H7 (cell line): Measurements from ENCODE around the gene ZNF793. TPM values are rescaled to one million over a fixed set of nuclear protein-coding genes. Genes with fewer than 3 reads are reported as not detected.

ENCODE experiments used
- DNase-seq: peaks from one replicate; pipeline ENCODE4 v3.0.0; 2012
- H3K27me3 ChIP-seq: 2 replicates; pipeline ENCODE4 v1.6.0; 2011; ENCODE audit warnings: mild to moderate bottlenecking, low read length; ENCODE audit not compliant: control insufficient read depth, insufficient read depth
- H3K36me3 ChIP-seq: replicated peaks from 2 replicates; pipeline ENCODE4 v1.5.1; 2011; ENCODE audit warnings: low read length; ENCODE audit not compliant: control insufficient read depth, insufficient read depth
- H3K4me3 ChIP-seq: 2 replicates; pipeline ENCODE4 v1.5.1; 2011; ENCODE audit warnings: low read depth, mild to moderate bottlenecking, control low read depth, low read length, moderate library complexity; ENCODE audit not compliant: insufficient read depth
- total RNA-seq: library from RNA; depleted of rRNA; stranded (reverse); fragments of >200 nt; shearing (Covaris generic); gene quantifications from 2 replicates; pipeline ENCODE4 v1.2.3, GENCODE V29; 2014; rRNA removed

Gene ZNF793
- 2.1 and 5.7 TPM in 2 replicates for total RNA-seq

- Histone ChIP-seq H3K27me3 (no peaks in the 10 kb centered on the region), H3K36me3 (no peaks in the 10 kb centered on the region; the same call in 1 of the 2 replicates), H3K4me3 (peak within 1 kb of the TSS; percentile 82)
- DNase-seq = peak; percentile 79
Measured at GRCh38 chr19:37506387-37507166, at the start of gene ZNF793. TSS of gene ZNF793 (plus strand) at chr19:37506939. CDS start at chr19:37523440, 16,501 bp downstream.

DNA sequence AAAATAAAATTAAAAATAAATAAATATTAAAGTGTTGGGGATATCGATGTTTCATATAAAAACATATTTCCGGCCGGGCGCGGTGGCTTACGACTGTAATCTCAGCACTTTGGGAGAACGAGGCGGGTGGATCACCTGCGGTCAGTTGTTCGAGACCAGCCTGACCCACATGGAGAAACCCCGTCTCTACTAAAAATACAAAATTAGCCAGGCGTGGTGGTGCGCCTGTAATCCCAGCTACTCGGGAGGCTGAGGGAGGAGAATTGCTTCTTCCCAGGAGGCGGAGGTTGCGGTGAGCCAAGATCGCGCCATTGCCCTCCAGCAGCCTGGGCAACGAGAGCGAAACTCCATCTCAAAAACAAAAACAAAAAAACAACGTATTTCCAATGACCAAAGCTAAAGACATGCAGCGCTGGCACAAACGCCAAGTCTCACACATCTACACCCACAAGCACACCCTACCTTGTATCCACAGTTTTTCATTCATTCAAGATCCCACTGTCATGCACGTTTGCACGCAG, 40.4 kb upstream of the ZNF793 start:
- Histone ChIP-seq H3K36me3 (no peaks in the 10 kb centered on the region; the same call in none of the 2 replicates), H3K4me3 (peak overlapping the region; percentile 85), H3K27me3 (no peaks in the 10 kb centered on the region)
- DNase-seq = no peak

GRCh38 chr19:37466798-37467607, 39.7 kb upstream of the ZNF793 start, which contains the start of gene ZNF569:
TSS of gene ZNF569 (minus strand) at chr19:37467444. CDS start at chr19:37444921, 22,523 bp downstream.
- H3K4me3 ChIP-seq = peak within 1 kb of the TSS; percentile 85
- H3K27me3 ChIP-seq = no peaks in the 10 kb centered on the region
- no peaks in the 10 kb centered on the region; the same call in none of the 2 replicates for H3K36me3 ChIP-seq
- DNase-seq = peak; percentile 88

- Histone ChIP-seq H3K4me3 (peak overlapping the region; percentile 85), H3K27me3 (no peaks in the 10 kb centered on the region)
- DNase-seq = no peak
Measured at GRCh38 chr19:37467608-37468090, 39.1 kb upstream of the ZNF793 start.

DNA sequence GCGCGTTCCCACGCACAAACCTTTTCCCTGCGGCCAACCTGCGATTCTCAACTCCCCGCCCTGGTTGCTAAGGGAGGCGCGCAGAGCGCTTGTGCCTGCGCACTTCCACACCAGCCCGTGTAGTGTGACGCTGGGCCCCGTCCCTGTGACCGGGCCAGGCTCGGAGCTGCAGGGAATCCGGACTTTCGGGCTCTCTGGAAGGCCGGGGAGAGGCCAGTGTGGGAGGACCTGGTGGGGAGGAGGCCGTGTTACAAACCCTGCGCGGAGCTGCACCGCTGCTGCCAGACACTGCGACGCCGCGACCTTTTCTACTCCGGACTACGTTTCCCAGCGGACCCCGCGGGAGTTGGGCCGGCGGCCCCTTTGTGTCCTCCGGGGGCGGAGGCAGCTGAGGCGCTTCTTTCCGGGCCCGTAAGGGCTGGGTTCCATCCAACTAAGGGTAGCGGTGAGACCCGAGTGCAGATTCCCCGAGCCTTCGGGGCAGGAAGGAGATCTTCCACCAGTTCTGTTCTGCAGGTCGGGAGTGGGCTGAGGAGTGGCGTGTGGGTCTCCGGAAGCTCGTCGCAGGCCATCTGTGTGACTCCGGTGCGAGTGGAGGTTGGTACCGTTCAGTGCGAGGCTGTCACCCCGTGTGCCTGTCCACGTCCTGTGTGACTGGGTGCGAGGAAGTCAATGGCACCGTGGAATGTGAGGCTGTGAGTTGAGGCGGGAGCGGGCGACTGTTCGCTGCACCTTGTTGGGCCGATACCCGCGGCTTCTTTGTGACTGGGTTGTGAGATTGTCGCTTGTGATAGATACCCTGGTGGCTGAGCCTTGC, 37.6 kb upstream of the ZNF793 start, which contains the start of gene ZNF570:
ZNF570 (plus strand) TSS at position 396 of the 817 bp plus-strand sequence. CDS start 999 bp downstream, outside the sequence.
- DNase-seq = peak; percentile 88
- peak within 1 kb of the TSS; percentile 77 for H3K4me3 ChIP-seq
- no peaks in the 10 kb centered on the region for H3K27me3 ChIP-seq
- no peaks in the 10 kb centered on the region; the same call in none of the 2 replicates for H3K36me3 ChIP-seq

More at GRCh38 chr19:37467608-37468090, 39.1 kb upstream of the ZNF793 start:
- no peaks in the 10 kb centered on the region; the same call in none of the 2 replicates for H3K36me3 ChIP-seq

GRCh38 chr19:37470216-37470615, 36.5 kb upstream of the ZNF793 start:
- DNase-seq = no peak
- Histone ChIP-seq H3K36me3 (no peaks in the 10 kb centered on the region), H3K27me3 (no peaks in the 10 kb centered on the region), H3K4me3 (no peak overlapping the region)

- DNase-seq = no peak
- H3K27me3 ChIP-seq = no peaks in the 10 kb centered on the region
Measured at GRCh38 chr19:37472165-37472564, 34.6 kb upstream of the ZNF793 start.

DNA sequence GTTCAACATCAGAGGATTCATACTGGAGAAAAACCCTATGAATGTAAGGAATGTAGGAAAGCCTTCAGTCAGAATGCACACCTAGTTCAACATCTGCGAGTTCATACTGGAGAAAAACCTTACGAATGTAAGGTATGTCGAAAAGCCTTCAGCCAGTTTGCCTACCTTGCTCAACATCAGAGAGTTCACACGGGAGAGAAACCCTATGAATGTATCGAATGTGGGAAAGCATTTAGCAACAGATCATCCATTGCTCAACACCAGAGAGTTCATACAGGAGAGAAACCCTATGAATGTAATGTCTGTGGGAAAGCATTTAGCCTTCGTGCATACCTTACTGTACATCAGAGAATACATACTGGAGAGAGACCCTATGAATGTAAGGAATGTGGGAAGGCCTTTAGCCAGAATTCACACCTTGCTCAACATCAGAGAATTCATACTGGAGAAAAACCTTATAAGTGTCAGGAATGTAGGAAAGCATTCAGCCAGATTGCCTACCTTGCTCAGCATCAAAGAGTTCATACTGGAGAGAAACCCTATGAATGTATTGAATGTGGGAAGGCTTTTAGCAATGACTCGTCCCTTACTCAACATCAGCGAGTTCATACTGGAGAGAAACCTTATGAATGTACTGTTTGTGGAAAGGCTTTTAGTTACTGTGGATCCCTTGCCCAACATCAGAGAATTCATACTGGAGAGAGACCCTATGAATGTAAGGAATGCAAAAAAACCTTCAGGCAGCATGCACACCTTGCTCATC, 22.2 kb upstream of the ZNF793 start:
- no peak for DNase-seq
- peaks cover 4% of the 10 kb centered on the region for H3K36me3 ChIP-seq
- no peaks in the 10 kb centered on the region for H3K27me3 ChIP-seq
- H3K4me3 ChIP-seq = no peak overlapping the region

More at GRCh38 chr19:37472165-37472564, 34.6 kb upstream of the ZNF793 start:
- Histone ChIP-seq H3K4me3 (no peak overlapping the region), H3K36me3 (peaks cover 8% of the 10 kb centered on the region)

DNA sequence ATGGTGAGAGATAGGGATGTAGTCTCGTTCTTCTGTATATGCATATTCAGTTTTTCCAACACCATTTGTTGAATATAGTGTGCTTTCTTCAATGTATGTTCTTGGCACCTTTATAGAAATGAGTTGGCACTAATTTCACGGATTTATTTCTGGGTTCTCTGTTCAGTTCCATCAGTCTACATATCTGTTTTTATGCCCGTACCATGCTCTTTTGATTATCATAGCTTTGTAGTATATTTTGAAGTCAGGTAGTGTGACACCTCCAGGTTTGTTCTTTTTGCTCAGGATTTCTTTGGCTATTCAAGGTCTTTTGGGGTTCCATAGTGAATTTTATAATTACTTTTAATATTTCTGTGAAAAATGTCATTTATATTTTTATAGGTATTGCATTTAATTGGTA, 14.5 kb upstream of the ZNF793 start:
- H3K36me3 ChIP-seq = no peaks in the 10 kb centered on the region
- H3K27me3 ChIP-seq = no peaks in the 10 kb centered on the region
- H3K4me3 ChIP-seq = no peak overlapping the region
- no peak for DNase-seq

DNA sequence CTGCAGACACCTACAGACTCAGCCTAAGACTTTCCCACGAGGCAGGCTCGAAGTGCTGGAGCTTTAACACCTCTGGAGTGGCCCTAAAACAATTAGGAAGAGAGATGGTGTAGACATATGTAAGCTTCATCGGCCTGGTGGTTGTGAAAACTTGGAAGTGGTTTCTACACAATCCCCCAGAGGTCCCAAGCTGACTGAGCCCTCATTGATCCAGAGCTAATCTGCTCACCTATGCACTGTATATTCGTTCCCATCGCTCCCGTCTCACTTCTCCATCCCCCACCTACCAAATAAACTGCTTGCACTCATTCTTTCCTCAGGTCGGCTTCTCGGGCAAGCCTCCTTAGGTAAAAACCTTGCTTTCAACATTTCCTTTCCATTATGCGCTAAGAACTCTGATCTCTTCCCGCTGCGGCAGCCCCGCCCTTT, 767 bp upstream of the ZNF793 start:
- Histone ChIP-seq H3K36me3 (no peaks in the 10 kb centered on the region; the same call in 1 of the 2 replicates), H3K4me3 (peak overlapping the region; percentile 82), H3K27me3 (no peaks in the 10 kb centered on the region)
- no peak for DNase-seq

DNA sequence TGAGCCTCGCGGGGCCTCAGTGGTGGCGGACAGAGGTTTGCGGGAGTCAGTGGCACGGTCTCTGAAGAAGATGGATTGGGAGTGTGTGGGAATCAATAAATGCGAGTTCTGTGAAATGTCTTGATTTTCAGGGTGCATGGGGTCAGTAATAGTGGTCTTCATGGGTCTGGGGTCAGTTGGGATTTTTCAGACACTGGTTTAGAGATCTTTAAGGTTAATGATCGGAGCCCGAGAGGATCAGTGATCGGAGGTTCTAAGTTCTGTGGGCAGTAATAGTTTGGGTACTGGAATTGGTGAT, 377 bp downstream of the ZNF793 start:
- DNase-seq = no peak
- H3K27me3 ChIP-seq = no peaks in the 10 kb centered on the region
- peak overlapping the region; percentile 82 for H3K4me3 ChIP-seq
- peaks cover 2% of the 10 kb centered on the region for H3K36me3 ChIP-seq

GRCh38 chr19:37511186-37511585, 4.4 kb downstream of the ZNF793 start:
- Histone ChIP-seq H3K4me3 (no peak overlapping the region), H3K27me3 (no peaks in the 10 kb centered on the region), H3K36me3 (peaks cover 2% of the 10 kb centered on the region)
- no peak for DNase-seq

DNA sequence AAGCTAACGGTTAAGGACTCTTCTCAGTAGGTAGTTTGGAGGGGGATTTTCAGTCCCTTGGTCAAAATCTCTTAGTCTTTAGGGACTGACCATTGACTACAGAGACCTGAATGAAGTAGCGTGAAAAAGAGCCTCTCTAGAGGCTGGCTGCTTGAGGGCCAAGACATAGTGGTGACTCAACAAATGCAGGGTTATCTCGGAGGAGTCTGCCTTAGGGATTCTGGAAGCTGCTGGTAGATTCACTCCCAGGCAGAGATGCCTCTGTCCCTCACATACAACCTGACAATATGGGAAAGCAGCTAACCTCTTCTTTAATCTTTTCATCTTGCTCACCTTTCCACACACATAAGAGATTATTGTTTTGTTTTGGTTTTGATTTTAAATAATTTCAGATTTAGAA, 5.1 kb downstream of the ZNF793 start:
- H3K4me3 ChIP-seq = no peak overlapping the region
- H3K36me3 ChIP-seq = peaks cover 2% of the 10 kb centered on the region
- DNase-seq = no peak
- H3K27me3 ChIP-seq = no peaks in the 10 kb centered on the region
